ENCODE results near the gene PSMD13. TPM values are rescaled to one million over a fixed set of nuclear protein-coding genes. Genes with fewer than 3 reads are reported as not detected.
A peak's percentile ranks its signal among the peaks of the same experiment; 100 is the strongest.
"Not testable (repeated sequence)": the region's sequence is repeated elsewhere in the genome, so short reads cannot be mapped to it uniquely, and the experiment has no call there.

The PSMD13 gene
- total RNA-seq, 1 donor from 2014 or later: 136 TPM

DNA sequence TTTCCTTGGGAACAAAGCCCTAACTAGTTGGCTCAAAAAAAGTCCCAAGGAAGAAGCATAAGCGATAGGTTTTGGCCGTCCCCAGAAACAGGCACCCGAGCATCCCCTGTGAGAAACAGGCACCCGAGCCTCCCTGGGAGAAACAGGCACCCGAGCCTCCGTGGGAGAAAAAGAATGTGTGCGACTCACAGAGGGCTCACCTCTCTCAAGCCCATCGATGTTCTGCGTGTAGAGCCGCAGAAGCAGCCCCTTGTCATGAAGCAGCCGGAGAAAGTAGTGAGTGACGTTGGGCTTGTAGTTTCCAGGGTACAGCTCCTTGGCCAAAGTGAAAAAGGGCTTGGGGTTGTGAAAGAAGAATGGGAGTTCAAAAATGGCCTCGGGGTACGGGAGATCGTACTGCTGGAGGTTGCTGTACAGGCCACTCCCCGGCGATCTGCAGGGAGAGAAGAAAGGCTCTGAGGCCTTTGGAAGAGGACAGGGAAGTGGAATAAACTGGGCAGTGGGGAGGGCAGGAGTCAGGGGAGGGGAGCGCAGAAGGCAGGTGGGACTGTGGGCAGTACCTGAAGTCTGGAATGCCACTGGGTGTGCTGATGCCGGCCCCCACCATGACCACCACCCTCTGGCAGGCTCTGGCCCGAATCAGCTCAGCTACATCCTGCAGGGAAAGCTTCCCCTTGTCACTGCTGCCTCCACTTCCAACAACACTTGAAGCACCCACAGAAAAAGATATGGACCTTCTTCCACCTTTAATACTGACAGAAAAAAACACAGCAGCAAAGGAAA lies 3.8 kb upstream of the PSMD13 start:
- TF ChIP-seq, protein P1, sequence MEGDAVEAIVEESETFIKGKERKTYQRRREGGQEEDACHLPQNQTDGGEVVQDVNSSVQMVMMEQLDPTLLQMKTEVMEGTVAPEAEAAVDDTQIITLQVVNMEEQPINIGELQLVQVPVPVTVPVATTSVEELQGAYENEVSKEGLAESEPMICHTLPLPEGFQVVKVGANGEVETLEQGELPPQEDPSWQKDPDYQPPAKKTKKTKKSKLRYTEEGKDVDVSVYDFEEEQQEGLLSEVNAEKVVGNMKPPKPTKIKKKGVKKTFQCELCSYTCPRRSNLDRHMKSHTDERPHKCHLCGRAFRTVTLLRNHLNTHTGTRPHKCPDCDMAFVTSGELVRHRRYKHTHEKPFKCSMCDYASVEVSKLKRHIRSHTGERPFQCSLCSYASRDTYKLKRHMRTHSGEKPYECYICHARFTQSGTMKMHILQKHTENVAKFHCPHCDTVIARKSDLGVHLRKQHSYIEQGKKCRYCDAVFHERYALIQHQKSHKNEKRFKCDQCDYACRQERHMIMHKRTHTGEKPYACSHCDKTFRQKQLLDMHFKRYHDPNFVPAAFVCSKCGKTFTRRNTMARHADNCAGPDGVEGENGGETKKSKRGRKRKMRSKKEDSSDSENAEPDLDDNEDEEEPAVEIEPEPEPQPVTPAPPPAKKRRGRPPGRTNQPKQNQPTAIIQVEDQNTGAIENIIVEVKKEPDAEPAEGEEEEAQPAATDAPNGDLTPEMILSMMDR (IDR thresholded peaks at IDR 0.05; ENCODE audit: partially characterized antibody, unreplicated experiment): no peak
- Mint-ChIP-seq H3K4me1 (ENCODE audit: low read depth, unreplicated experiment) (no peaks in the 10 kb centered on the region), H3K36me3 (ENCODE audit: unreplicated experiment) (no peaks in the 10 kb centered on the region), H3K27ac (ENCODE audit: unreplicated experiment) (no peak overlapping the region), H3K4me3 (ENCODE audit: unreplicated experiment) (no peak overlapping the region), H3K27me3 (ENCODE audit: unreplicated experiment) (peaks cover 2% of the 10 kb centered on the region), H3K9me3 (ENCODE audit: unreplicated experiment) (peaks cover 4% of the 10 kb centered on the region)
- DNase-seq: no peak

DNA sequence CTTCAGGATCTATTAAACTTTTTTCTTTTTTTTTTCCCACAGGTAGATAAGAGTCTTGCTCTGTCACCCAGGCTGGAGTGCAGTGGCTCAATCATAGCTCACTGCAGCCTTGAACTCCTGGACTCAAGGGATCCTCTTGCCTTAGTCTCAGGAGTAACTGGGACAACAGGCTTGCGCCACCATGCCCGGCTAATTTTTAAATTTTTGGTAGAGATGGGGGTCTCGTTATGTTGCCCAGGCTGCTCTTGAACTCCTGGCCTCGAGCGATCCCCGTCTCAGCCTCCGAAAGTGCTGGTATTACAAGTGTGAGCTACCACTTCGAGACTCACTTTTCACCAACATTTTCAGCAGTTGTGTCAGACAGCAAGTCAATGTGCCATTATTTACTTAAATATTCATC lies 1.6 kb upstream of the PSMD13 start:
- no peak for DNase-seq
- Mint-ChIP-seq H3K36me3 (ENCODE audit: unreplicated experiment) (no peaks in the 10 kb centered on the region), H3K27me3 (ENCODE audit: unreplicated experiment) (peaks cover 2% of the 10 kb centered on the region), H3K27ac (ENCODE audit: unreplicated experiment) (peak overlapping the region; percentile 67), H3K9me3 (ENCODE audit: unreplicated experiment) (peaks cover 4% of the 10 kb centered on the region), H3K4me3 (ENCODE audit: unreplicated experiment) (peak overlapping the region; percentile 95), H3K4me1 (ENCODE audit: low read depth, unreplicated experiment) (peaks cover 1% of the 10 kb centered on the region)
- TF ChIP-seq, protein P1 (IDR thresholded peaks at IDR 0.05; ENCODE audit: partially characterized antibody, unreplicated experiment): no peak

DNA sequence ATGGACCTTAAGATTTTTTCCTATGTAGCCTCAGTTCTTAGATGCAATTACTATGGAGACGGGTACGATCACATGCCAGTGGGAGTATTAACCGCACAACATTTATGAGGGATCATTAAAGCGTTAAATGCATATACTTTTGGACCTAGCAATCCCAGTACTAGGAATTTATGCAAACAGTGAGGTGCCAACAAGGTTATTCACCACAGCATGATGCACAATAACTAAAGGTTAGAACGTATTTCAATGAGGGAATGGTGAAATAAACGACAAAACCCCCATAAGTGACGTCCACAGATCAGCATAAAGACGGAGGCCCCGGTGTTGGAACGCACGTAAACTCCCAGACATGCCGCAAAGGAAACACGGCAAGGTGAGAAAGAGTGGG lies 1.2 kb upstream of the PSMD13 start:
- Mint-ChIP-seq H3K27me3 (ENCODE audit: unreplicated experiment) (peaks cover 2% of the 10 kb centered on the region), H3K9me3 (ENCODE audit: unreplicated experiment) (peaks cover 4% of the 10 kb centered on the region), H3K4me3 (ENCODE audit: unreplicated experiment) (peak overlapping the region; percentile 95), H3K36me3 (ENCODE audit: unreplicated experiment) (no peaks in the 10 kb centered on the region), H3K4me1 (ENCODE audit: low read depth, unreplicated experiment) (peaks cover 1% of the 10 kb centered on the region), H3K27ac (ENCODE audit: unreplicated experiment) (peak overlapping the region; percentile 67)
- no peak for DNase-seq
- TF ChIP-seq, protein P1 (IDR thresholded peaks at IDR 0.05; ENCODE audit: partially characterized antibody, unreplicated experiment): no peak

DNA sequence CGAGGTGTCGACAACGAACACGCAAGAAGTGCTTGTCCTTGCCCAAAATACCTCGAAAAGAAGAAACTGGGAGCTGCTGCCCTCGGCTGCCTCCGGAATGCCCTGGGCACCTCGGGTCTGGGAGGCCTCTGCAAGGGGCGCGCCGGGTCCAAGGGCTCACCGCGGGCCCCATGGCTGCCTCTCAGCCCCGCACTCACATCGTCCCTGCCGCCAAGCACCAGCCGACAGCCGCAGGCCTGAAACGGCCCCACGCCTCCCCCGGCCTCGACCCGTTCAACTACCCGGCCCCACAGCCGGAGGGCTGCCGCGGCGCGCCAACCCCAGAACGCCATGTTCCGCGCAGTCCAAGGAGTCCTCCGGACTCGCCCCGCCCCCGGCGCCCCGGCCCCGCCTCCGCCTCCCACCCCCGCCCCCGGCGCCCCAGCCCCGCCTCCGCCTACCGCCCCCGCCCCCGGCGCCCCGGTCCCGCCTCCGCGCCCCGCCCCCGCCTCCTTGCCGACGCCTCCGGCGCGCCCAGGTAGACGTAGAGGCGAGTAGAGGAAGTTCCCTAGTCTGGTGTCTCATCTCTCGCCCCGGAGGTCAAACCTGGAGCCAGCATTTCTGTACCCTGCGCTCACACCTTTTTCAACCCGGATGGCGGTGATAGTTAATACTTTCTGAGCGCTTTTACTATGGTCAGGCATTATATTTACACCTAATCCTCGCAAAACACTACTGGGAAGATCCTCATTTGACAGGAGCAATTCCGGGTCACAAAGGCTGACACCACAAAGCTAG lies 591 bp upstream of the PSMD13 start, which contains the start of gene SIRT3:
TSS of gene SIRT3 (minus strand) at position 346 of the 777 bp plus-strand sequence. CDS start at position 332, 14 bp downstream.
- peak within 1 kb of the TSS; percentile 98 for H3K4me3 Mint-ChIP-seq (ENCODE audit: unreplicated experiment)
- peaks cover 4% of the 10 kb centered on the region for H3K9me3 Mint-ChIP-seq (ENCODE audit: unreplicated experiment)
- H3K27me3 Mint-ChIP-seq (ENCODE audit: unreplicated experiment): peaks cover 2% of the 10 kb centered on the region
- TF ChIP-seq, protein P1 (IDR thresholded peaks at IDR 0.05; ENCODE audit: partially characterized antibody, unreplicated experiment): no peak
- no peaks in the 10 kb centered on the region for H3K36me3 Mint-ChIP-seq (ENCODE audit: unreplicated experiment)
- H3K4me1 Mint-ChIP-seq (ENCODE audit: low read depth, unreplicated experiment): peaks cover 1% of the 10 kb centered on the region
- peak; percentile 81 for DNase-seq
- peak within 1 kb of the TSS; percentile 90 for H3K27ac Mint-ChIP-seq (ENCODE audit: unreplicated experiment)

DNA sequence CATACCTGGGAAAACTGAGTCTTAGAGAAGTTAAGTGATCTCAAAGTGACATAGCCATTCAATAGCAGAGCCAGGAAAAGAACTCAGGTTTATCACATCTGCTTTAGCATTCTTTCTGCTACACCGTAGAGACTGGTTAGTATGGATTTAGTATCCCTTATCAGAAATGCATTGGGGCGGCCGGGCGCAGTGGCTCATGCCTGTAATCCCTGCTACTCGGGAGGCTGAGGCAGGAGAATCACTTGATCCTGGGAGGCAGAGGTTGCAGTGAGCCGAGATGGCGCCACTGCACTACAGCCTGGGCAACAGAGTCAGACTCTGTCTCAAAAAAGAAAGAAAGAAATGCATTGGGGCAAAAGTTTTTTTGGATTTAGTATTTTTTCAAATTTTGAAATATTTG lies 1.6 kb downstream of the PSMD13 start:
- not testable (repeated sequence) for H3K4me3 Mint-ChIP-seq (ENCODE audit: unreplicated experiment); H3K9me3 Mint-ChIP-seq (ENCODE audit: unreplicated experiment); H3K4me1 Mint-ChIP-seq (ENCODE audit: low read depth, unreplicated experiment); DNase-seq; H3K27me3 Mint-ChIP-seq (ENCODE audit: unreplicated experiment); H3K36me3 Mint-ChIP-seq (ENCODE audit: unreplicated experiment); H3K27ac Mint-ChIP-seq (ENCODE audit: unreplicated experiment)
